Upper lobe of right lung (tissue), 1 donor: ENCODE measurements around the gene MXRA8. TPM values are rescaled to one million over a fixed set of nuclear protein-coding genes. Genes with fewer than 3 reads are reported as not detected.

Source experiments
- ATAC-seq: fragments of 200-7000 bp; cut with Tn5 transposase; one replicate; pipeline ENCODE4 v1.9.1; 2020; ENCODE audit warnings: mild to moderate bottlenecking, moderate library complexity
- DNase-seq: peaks from one replicate; pipeline ENCODE4 v3.0.0-alpha.2; 2020
- H3K27ac ChIP-seq: fragments of 200-600 bp; one replicate; pipeline ENCODE4 v1.8.0; 2022
- H3K27me3 ChIP-seq: fragments of 200-600 bp; one replicate; pipeline ENCODE4 v1.8.0; 2022; ENCODE audit warnings: mild to moderate bottlenecking
- H3K36me3 ChIP-seq: fragments of 200-600 bp; one replicate; pipeline ENCODE4 v1.8.0; 2022
- H3K4me1 ChIP-seq: fragments of 200-600 bp; one replicate; pipeline ENCODE4 v1.8.0; 2022
- H3K4me3 ChIP-seq: fragments of 200-600 bp; one replicate; pipeline ENCODE4 v1.8.0; 2022; ENCODE audit warnings: mild to moderate bottlenecking
- H3K9me3 ChIP-seq: fragments of 200-600 bp; one replicate; pipeline ENCODE4 v1.8.0; 2022
- intact Hi-C: fragments of 100-400 bp; cut with DNase I; formaldehyde crosslinking; loops from one replicate; pipeline ENCODE4 v1.11.0; 2022
- total RNA-seq: library from RNA; stranded (reverse); fragmentation: NEBNext Ultra II Directional; extraction: Animal tissue kit (Norgen Biotek cat#: 25700); gene quantifications from one replicate; pipeline ENCODE4 v1.2.1, GENCODE V29; 2021
- TF ChIP-seq, protein P1 (sequence below): fragments of 200-600 bp; IDR thresholded peaks from one replicate; pipeline ENCODE4 v1.8.0; 2022; ENCODE audit warnings: antibody characterized with exemption
- donor health status: DM: no; HTN: yes; CAD: no; lungs with severe emphysema.

The MXRA8 gene
- total RNA-seq, 1 donor from 2014 or later, result 66.3 TPM

DNA sequence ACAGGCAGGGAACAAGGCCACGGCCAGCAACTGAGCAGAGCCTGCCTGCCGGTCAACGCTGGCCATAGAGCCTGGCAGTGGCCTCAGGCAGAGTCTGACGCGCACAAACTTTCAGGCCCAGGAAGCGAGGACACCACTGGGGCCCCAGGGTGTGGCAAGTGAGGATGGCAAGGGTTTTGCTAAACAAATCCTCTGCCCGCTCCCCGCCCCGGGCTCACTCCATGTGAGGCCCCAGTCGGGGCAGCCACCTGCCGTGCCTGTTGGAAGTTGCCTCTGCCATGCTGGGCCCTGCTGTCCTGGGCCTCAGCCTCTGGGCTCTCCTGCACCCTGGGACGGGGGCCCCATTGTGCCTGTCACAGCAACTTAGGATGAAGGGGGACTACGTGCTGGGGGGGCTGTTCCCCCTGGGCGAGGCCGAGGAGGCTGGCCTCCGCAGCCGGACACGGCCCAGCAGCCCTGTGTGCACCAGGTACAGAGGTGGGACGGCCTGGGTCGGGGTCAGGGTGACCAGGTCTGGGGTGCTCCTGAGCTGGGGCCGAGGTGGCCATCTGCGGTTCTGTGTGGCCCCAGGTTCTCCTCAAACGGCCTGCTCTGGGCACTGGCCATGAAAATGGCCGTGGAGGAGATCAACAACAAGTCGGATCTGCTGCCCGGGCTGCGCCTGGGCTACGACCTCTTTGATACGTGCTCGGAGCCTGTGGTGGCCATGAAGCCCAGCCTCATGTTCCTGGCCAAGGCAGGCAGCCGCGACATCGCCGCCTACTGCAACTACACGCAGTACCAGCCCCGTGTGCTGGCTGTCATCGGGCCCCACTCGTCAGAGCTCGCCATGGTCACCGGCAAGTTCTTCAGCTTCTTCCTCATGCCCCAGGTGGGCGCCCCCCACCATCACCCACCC is 27.0 kb downstream of the MXRA8 start, which contains the start of gene TAS1R3:
TSS of gene TAS1R3 (plus strand) at position 213 of the 898 bp plus-strand sequence. CDS start at position 279, 66 bp downstream.
- intact Hi-C loops, result no loop called here
- TF ChIP-seq, protein P1, sequence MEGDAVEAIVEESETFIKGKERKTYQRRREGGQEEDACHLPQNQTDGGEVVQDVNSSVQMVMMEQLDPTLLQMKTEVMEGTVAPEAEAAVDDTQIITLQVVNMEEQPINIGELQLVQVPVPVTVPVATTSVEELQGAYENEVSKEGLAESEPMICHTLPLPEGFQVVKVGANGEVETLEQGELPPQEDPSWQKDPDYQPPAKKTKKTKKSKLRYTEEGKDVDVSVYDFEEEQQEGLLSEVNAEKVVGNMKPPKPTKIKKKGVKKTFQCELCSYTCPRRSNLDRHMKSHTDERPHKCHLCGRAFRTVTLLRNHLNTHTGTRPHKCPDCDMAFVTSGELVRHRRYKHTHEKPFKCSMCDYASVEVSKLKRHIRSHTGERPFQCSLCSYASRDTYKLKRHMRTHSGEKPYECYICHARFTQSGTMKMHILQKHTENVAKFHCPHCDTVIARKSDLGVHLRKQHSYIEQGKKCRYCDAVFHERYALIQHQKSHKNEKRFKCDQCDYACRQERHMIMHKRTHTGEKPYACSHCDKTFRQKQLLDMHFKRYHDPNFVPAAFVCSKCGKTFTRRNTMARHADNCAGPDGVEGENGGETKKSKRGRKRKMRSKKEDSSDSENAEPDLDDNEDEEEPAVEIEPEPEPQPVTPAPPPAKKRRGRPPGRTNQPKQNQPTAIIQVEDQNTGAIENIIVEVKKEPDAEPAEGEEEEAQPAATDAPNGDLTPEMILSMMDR, result no peak
- Histone ChIP-seq H3K27me3 (no peaks in the 10 kb centered on the region), H3K4me3 (no peak within 1 kb of the TSS), H3K27ac (no peak within 1 kb of the TSS), H3K36me3 (peaks cover 17% of the 10 kb centered on the region), H3K4me1 (peaks cover 4% of the 10 kb centered on the region), H3K9me3 (no peaks in the 10 kb centered on the region)
- DNase-seq (no peak), ATAC-seq (no peak)

DNA sequence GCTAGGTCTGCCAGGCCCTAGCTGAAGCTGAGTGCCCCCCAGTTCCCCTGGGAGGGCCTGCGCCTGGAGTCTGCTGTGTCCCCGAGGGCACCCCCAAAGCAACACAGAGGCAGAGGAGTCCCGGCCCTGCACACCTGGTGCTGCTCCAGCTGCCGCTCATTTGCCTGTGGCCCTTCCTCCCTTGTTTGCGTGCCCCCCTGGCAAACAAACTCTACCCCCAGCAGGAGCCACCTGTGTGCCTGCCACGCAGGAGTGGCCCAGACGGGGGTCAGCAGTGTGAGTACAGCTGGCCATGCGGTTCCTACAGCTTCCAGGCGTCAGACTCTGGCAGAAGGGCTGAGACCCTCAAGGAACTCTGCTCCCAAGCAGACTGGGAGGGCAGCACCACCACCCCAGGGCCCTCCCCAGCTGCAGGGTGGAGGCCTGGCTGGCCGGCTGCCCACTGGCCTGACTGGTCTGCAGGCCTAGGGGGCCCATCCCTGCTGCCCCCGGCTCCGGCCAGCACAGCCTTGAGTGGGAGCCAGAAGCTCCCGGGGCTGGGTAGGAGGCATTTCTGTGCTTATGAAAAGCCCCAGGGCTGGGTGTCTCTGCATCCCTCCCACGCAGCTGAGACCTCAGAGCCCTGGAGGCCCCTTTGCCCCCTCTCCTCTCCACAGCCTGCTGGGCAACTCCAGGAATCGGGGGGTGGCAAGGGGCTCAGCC is 27.8 kb downstream of the MXRA8 start:
- H3K4me1 ChIP-seq, result peaks cover 11% of the 10 kb centered on the region
- no peaks in the 10 kb centered on the region for H3K9me3 ChIP-seq
- peaks cover 17% of the 10 kb centered on the region for H3K36me3 ChIP-seq
- intact Hi-C loops, result no loop called here
- H3K27ac ChIP-seq, result no peak overlapping the region
- TF ChIP-seq, protein P1, result no peak
- DNase-seq (no peak), ATAC-seq (no peak)
- no peaks in the 10 kb centered on the region for H3K27me3 ChIP-seq
- H3K4me3 ChIP-seq, result no peak overlapping the region

DNA sequence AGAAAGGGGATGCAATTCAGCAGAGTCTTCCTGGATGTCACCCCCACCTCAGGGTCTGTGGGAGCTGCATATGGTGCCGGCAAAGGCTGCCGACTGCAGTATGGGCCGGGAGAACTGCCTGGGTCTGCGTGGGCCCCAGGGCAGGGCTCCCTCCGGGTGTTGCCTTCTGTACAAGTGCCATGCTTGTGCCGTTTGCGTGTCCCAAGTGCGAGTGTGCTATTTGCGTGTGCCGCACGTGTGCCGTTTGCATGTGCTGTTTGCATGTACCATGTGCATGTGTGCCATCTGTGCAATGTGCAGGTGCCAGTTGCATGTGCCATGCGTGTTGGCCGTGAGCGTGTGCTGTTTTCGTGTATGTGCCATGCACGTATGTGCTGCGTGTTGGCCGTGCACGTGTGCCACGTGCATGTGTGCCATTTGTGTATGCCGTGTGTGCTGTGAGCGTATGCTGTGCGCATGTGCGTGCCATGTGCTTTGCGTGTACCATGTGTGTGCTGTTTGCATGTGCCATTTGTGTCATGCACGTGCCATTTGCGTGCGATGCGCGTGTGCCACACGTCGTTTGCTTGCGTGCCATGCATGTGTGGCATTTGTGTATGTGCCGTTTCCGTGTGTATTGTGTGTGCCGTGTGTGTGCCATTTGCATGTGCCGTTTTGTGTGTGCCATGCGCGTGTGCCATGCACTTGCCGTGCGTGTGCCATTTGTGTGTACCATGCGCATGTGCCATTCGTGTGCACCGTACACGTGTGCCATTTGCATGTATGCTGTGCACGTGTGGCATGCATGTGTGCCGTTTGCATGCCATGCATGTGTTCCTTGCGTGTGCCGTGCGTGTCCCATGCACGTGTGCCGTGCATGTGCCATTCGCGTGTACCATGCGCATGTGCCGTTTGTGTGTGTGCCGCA is 28.8 kb downstream of the MXRA8 start:
- DNase-seq (no peak), ATAC-seq (no peak)
- H3K27me3 ChIP-seq, result no peaks in the 10 kb centered on the region
- peaks cover 17% of the 10 kb centered on the region for H3K36me3 ChIP-seq
- H3K4me1 ChIP-seq, result peaks cover 15% of the 10 kb centered on the region
- H3K27ac ChIP-seq, result no peak overlapping the region
- intact Hi-C loops, result no loop called here
- no peak overlapping the region for H3K4me3 ChIP-seq
- TF ChIP-seq, protein P1, result no peak
- H3K9me3 ChIP-seq, result no peaks in the 10 kb centered on the region

DNA sequence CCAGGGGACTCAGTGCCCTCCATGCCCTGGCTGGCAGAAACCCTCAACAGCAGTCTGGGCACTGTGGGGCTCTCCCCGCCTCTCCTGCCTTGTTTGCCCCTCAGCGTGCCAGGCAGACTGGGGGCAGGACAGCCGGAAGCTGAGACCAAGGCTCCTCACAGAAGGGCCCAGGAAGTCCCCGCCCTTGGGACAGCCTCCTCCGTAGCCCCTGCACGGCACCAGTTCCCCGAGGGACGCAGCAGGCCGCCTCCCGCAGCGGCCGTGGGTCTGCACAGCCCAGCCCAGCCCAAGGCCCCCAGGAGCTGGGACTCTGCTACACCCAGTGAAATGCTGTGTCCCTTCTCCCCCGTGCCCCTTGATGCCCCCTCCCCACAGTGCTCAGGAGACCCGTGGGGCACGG is 30.1 kb downstream of the MXRA8 start:
- Histone ChIP-seq H3K27me3 (no peaks in the 10 kb centered on the region), H3K4me1 (peaks cover 19% of the 10 kb centered on the region), H3K36me3 (peaks cover 17% of the 10 kb centered on the region), H3K9me3 (no peaks in the 10 kb centered on the region), H3K27ac (no peak overlapping the region), H3K4me3 (no peak overlapping the region)
- intact Hi-C loops, result no loop called here
- DNase-seq (no peak), ATAC-seq (no peak)
- TF ChIP-seq, protein P1, result no peak

DNA sequence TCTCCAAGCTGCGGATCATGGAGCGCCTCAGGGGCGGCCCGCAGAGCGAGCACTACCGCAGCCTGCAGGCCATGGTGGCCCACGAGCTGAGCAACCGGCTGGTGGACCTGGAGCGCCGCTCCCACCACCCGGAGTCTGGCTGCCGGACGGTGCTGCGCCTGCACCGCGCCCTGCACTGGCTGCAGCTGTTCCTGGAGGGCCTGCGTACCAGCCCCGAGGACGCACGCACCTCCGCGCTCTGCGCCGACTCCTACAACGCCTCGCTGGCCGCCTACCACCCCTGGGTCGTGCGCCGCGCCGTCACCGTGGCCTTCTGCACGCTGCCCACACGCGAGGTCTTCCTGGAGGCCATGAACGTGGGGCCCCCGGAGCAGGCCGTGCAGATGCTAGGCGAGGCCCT is 31.1 kb downstream of the MXRA8 start:
- no peak for ATAC-seq
- TF ChIP-seq, protein P1, result no peak
- no peak overlapping the region for H3K4me3 ChIP-seq
- H3K4me1 ChIP-seq, result peaks cover 24% of the 10 kb centered on the region
- no peaks in the 10 kb centered on the region for H3K9me3 ChIP-seq
- H3K27ac ChIP-seq, result no peak overlapping the region
- peaks cover 17% of the 10 kb centered on the region for H3K36me3 ChIP-seq
- intact Hi-C loops, result no loop called here
- DNase-seq, result no peak
- no peaks in the 10 kb centered on the region for H3K27me3 ChIP-seq
